Limb (tissue), 2 donors: ENCODE results near the gene LRRK2.
"Not testable (repeated sequence)": the region's sequence is repeated elsewhere in the genome, so short reads cannot be mapped to it uniquely, and the experiment has no call there.

Experiments
- DNase-seq, 2 donors: peaks; one replicate each; pipeline ENCODE4 v3.0.0-alpha.2; 2016; ENCODE audit errors: extremely low spot score in 2 of 2

LRRK2 gene

GRCh38 chr12:40212566-40212965, 12.2 kb upstream of the LRRK2 start:
- DNase-seq, result no peak

GRCh38 chr12:40215982-40216381, 8.8 kb upstream of the LRRK2 start:
- DNase-seq, result no peak

GRCh38 chr12:40216516-40217288, 8.1 kb upstream of the LRRK2 start:
- DNase-seq, result no peak

- DNase-seq, result no peak
Measured at GRCh38 chr12:40219760-40220159, 5.0 kb upstream of the LRRK2 start.

GRCh38 chr12:40222247-40222646, 2.5 kb upstream of the LRRK2 start:
- DNase-seq, result no peak

- no peak for DNase-seq
Measured at GRCh38 chr12:40223646-40224045, 1.2 kb upstream of the LRRK2 start.

GRCh38 chr12:40225337-40225983, 663 bp downstream of the LRRK2 start:
- no peak for DNase-seq

GRCh38 chr12:40225984-40226602, 1.3 kb downstream of the LRRK2 start:
- no peak for DNase-seq

GRCh38 chr12:40226705-40227104, 1.9 kb downstream of the LRRK2 start:
- no peak for DNase-seq

GRCh38 chr12:40227447-40227846, 2.6 kb downstream of the LRRK2 start:
- no peak for DNase-seq

GRCh38 chr12:40228727-40229126, 3.9 kb downstream of the LRRK2 start:
- no peak for DNase-seq

GRCh38 chr12:40229690-40230651, 5.2 kb downstream of the LRRK2 start:
- DNase-seq, result no peak

GRCh38 chr12:40232602-40233001, 7.8 kb downstream of the LRRK2 start:
- no peak for DNase-seq

GRCh38 chr12:40233741-40234367, 9.1 kb downstream of the LRRK2 start:
- DNase-seq, result no peak

- DNase-seq, result no peak
Measured at GRCh38 chr12:40236357-40236850, 11.6 kb downstream of the LRRK2 start.

- no peak for DNase-seq
Measured at GRCh38 chr12:40238266-40238902, 13.6 kb downstream of the LRRK2 start.

GRCh38 chr12:40238979-40239378, 14.2 kb downstream of the LRRK2 start:
- DNase-seq, result no peak

- no peak for DNase-seq
Measured at GRCh38 chr12:40240779-40241178, 16.0 kb downstream of the LRRK2 start.

GRCh38 chr12:40241741-40242140, 16.9 kb downstream of the LRRK2 start:
- DNase-seq, result no peak

GRCh38 chr12:40244526-40245156, 19.8 kb downstream of the LRRK2 start:
- DNase-seq, result not testable (repeated sequence)
